GM12875 (cell line): Measurements from ENCODE around the gene SLC9A9.

Source experiments
- H3K4me3 ChIP-seq: one replicate; pipeline ENCODE4 v1.5.1; 2011; ENCODE audit warnings: low read depth, low read length, control low read depth
- CTCF ChIP-seq: IDR thresholded peaks from 2 replicates; pipeline ENCODE4 v1.5.1; 2011; ENCODE audit warnings: low read depth, mild to moderate bottlenecking, control low read depth, inconsistent platforms, low read length, moderate library complexity, borderline replicate concordance; ENCODE audit not compliant: insufficient read depth

Gene SLC9A9

GRCh38 chr3:143402602-143403001, 445.7 kb downstream of the SLC9A9 start:
- H3K4me3 ChIP-seq: no peak overlapping the region
- TF ChIP-seq CTCF: no peak

- H3K4me3 ChIP-seq: no peak overlapping the region
- no peak for TF ChIP-seq CTCF
Measured at GRCh38 chr3:143396790-143397189, 451.5 kb downstream of the SLC9A9 start.

GRCh38 chr3:143389388-143389787, 458.9 kb downstream of the SLC9A9 start:
- no peak overlapping the region for H3K4me3 ChIP-seq
- TF ChIP-seq CTCF: no peak

GRCh38 chr3:143387425-143387824, 460.8 kb downstream of the SLC9A9 start:
- H3K4me3 ChIP-seq: no peak overlapping the region
- TF ChIP-seq CTCF: no peak

- H3K4me3 ChIP-seq: no peak overlapping the region
- no peak for TF ChIP-seq CTCF
Measured at GRCh38 chr3:143384076-143384475, 464.2 kb downstream of the SLC9A9 start.

- no peak for TF ChIP-seq CTCF
- no peak overlapping the region for H3K4me3 ChIP-seq
Measured at GRCh38 chr3:143383421-143383820, 464.8 kb downstream of the SLC9A9 start.

- no peak for TF ChIP-seq CTCF
- no peak overlapping the region for H3K4me3 ChIP-seq
Measured at GRCh38 chr3:143382816-143383215, 465.5 kb downstream of the SLC9A9 start.
